Small intestine (tissue), 7 donors: Measurements from ENCODE around the gene C6orf132. TPM values are rescaled to one million over a fixed set of nuclear protein-coding genes. Genes with fewer than 3 reads are reported as not detected.

Experiments
- DNase-seq, 2 donors: peaks; one replicate each; pipeline versions ENCODE4 v3.0.0 to v3.0.0-alpha.2; 2013
- FAIRE-seq: peaks from 2 replicates; lab custom pipeline; 2012; peaks lifted over from hg19 to GRCh38; lab: Jason Lieb, UNC
- H3K27ac ChIP-seq, 3 donors: one replicate each; pipeline ENCODE4 v1.5.1; 2013; ENCODE audit warnings: low read length in 2 of 3, mild to moderate bottlenecking in 2 of 3, control low read depth in 1 of 3, inconsistent platforms in 1 of 3, low read depth in 1 of 3, moderate library complexity in 1 of 3
- H3K27me3 ChIP-seq, 3 donors: one replicate each; pipeline ENCODE4 v1.6.1; 2013; ENCODE audit warnings: low read length in 3 of 3, inconsistent platforms in 1 of 3; ENCODE audit not compliant: control insufficient read depth in 3 of 3, insufficient read depth in 3 of 3
- H3K36me3 ChIP-seq, 3 donors: one replicate each; pipeline ENCODE4 v1.6.1; 2013; ENCODE audit warnings: low read length in 3 of 3, inconsistent platforms in 1 of 3, low read depth in 1 of 3, mild to moderate bottlenecking in 1 of 3, moderate library complexity in 1 of 3; ENCODE audit not compliant: control insufficient read depth in 3 of 3, insufficient read depth in 2 of 3
- H3K4me1 ChIP-seq, 3 donors: one replicate each; pipeline ENCODE4 v1.6.1; 2013; ENCODE audit warnings: low read length in 2 of 3, inconsistent platforms in 1 of 3, low read depth in 1 of 3, mild to moderate bottlenecking in 1 of 3, moderate library complexity in 1 of 3; ENCODE audit not compliant: control insufficient read depth in 3 of 3, insufficient read depth in 2 of 3
- H3K4me3 ChIP-seq, 3 donors: one replicate each; pipeline ENCODE4 v1.5.1; 2013; ENCODE audit warnings: low read length in 3 of 3, control low read depth in 1 of 3, inconsistent platforms in 1 of 3, low read depth in 1 of 3, mild to moderate bottlenecking in 1 of 3, moderate library complexity in 1 of 3
- H3K9me3 ChIP-seq, 2 donors: one replicate each; pipeline ENCODE4 v1.6.1; 2013; ENCODE audit warnings: low read depth in 1 of 2, low read length in 1 of 2; ENCODE audit not compliant: control insufficient read depth in 2 of 2, insufficient read depth in 1 of 2
- WGBS, 3 donors: extraction: QIAGEN DNeasy Blood & Tissue Kit; methylation state at CpG; one replicate each; pipeline ENCODE4 v1.1.7; 2013; 5-methylcytosine and 5-hydroxymethylcytosine counted together
- polyA plus RNA-seq, 4 donors: library from polyadenylated mRNA; stranded (reverse) in 3 of 4; unstranded in 1 of 4; fragments of 200-250 nt in 3 of 4; fragments of 120-200 nt in 1 of 4; gene quantifications; one replicate each; pipeline versions ENCODE4 v1.2.1 to v1.2.3, GENCODE V29; 2013
- donor health status: healthy with polysubstance abuse.
- donor health status: control.
- donor health status: control.
- donor health status: Bipolar disorder and iron deficiency.
- donor health status: healthy.

C6orf132 gene
- polyA plus RNA-seq, 4 donors: 44.1 to 198 (median 85.7) TPM

DNA sequence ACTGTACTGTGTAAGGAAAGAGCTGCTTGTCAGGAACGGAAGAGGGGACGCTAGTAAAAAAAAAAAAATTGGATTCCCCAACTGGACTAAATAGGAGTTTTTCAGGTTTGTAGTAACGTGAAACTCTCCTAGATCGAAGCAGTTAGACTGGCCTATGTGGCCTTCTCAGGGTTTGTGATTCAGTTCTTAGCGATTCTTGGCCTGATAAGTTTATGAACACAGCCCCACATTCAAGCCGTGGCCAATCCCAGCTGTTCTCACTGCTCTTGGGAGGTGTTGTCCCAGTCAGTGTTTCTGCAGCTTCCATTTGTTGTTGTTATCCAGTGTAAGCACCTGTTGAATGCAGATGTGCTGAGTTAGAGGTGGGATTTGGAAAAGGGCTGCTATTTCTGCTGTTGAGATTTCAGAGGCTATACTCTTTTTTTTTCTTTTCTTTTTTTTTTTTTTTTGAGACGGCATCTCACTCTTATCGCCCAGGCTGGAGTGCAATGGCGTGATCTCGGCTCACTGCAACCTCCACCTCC is 62.4 kb downstream of the C6orf132 start:
- Histone ChIP-seq H3K9me3 (no peaks in the 10 kb centered on the region), H3K4me3 (no peak overlapping the region), H3K27me3 (no peaks in the 10 kb centered on the region), H3K27ac (no peak overlapping the region), H3K36me3 (peaks cover 11 to 79% (median 13%) of the 10 kb centered on the region in 3 donors), H3K4me1 (no peaks in the 10 kb centered on the region)
- FAIRE-seq (no peak), DNase-seq (no peak)
- 89 to 94% (median 94%) methylated on average over 8 to 10 of the region's 10 CpGs for WGBS, 3 donors

DNA sequence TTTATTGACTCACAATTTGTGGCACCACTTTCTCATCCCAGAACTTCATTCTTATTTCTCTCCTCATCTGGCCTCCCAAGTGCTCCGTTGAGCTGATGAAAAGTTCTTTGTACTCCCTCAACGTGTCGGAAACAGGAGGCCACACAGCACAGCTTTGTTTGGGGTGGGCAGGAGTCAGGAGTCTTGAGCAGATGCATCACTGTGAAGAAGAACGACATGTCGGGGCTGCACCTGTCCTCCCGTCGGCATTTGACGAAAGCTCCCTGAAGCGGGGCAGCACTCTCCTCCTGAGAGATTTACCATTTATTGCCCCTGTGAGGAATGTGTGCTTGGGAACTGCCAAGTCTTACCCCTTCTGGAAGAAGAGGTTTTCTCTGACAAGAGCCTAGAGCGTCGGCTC is 64.0 kb downstream of the C6orf132 start:
- peaks cover 11 to 87% (median 19%) of the 10 kb centered on the region in 3 donors for H3K36me3 ChIP-seq

DNA sequence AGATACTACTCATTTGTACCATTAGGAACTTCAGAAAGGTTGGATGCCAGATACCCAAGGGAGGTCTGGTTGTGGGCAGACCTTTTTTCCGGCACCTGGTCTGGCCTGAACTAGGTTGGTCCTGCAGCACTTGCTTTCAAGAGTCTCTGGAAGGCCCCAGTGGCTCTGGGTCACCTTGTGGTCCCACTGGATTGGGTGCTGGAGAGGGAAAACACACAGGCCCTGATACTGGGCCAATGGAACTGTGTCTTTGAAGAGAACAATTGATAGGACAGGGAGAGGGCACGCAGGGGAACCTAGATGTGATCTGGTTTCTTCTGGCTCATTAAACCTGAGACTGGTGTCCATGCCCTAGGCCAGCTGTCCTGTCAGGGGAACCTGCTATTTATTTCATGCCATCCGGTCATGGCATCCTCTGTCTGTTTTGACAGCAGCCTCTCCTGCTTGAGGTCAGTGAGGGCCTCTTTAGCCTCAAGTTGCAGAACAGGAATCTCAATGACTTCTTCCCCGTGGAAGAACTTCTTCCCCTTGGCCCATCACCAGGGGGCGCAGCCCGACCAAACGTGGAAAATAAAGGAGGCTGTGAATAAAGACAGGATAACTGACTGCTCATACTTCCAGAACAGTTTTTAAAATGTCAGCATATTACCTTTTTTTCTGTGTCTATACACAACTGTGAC is 67.1 kb downstream of the C6orf132 start:
- Histone ChIP-seq H3K36me3 (peaks cover 7 to 86% (median 19%) of the 10 kb centered on the region in 3 donors), H3K27ac (no peak overlapping the region), H3K4me3 (no peak overlapping the region), H3K27me3 (no peaks in the 10 kb centered on the region), H3K9me3 (no peaks in the 10 kb centered on the region), H3K4me1 (no peaks in the 10 kb centered on the region)
- FAIRE-seq (no peak), DNase-seq (peak; percentile 83 to 87)
- 30 to 39% (median 37%) methylated on average over 7 of the region's 7 CpGs for WGBS, 3 donors

More for the DNA sequence above, 64.0 kb downstream of the C6orf132 start:
- no peaks in the 10 kb centered on the region for H3K27me3 ChIP-seq
- H3K27ac ChIP-seq: no peak overlapping the region
- H3K4me3 ChIP-seq: no peak overlapping the region
- H3K9me3 ChIP-seq: no peaks in the 10 kb centered on the region
- 92 to 94% (median 93%) methylated on average over 11 of the region's 11 CpGs for WGBS, 3 donors
- no peak for DNase-seq
- no peak for FAIRE-seq
- H3K4me1 ChIP-seq: no peaks in the 10 kb centered on the region

DNA sequence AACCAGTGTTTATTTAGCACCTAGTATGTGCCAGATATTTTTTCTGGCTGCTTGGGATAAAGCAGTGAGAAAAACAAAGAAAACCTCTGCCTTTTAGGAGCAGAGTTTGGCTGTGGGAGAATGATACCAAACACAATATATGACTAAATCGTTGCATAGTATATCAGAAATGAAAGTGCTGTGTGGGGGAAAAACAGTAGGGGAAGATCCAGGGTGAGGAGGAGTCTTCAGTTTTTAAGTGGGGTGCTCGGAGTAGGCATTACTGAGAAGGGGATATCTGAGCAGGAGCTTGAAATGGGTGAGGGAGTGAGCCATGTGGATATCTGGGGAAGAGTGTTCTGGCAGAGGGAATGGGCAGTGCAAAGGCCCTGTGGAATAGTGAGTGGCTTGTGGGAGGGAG is 69.1 kb downstream of the C6orf132 start:
- DNase-seq (no peak), FAIRE-seq (no peak)
- Histone ChIP-seq H3K4me1 (no peaks in the 10 kb centered on the region), H3K36me3 (peaks cover 8 to 86% (median 25%) of the 10 kb centered on the region in 3 donors), H3K27ac (no peak overlapping the region), H3K9me3 (no peaks in the 10 kb centered on the region), H3K27me3 (no peaks in the 10 kb centered on the region), H3K4me3 (no peak overlapping the region)
- WGBS, 3 donors: 77 to 88% (median 81%) methylated on average over 2 of the region's 2 CpGs

DNA sequence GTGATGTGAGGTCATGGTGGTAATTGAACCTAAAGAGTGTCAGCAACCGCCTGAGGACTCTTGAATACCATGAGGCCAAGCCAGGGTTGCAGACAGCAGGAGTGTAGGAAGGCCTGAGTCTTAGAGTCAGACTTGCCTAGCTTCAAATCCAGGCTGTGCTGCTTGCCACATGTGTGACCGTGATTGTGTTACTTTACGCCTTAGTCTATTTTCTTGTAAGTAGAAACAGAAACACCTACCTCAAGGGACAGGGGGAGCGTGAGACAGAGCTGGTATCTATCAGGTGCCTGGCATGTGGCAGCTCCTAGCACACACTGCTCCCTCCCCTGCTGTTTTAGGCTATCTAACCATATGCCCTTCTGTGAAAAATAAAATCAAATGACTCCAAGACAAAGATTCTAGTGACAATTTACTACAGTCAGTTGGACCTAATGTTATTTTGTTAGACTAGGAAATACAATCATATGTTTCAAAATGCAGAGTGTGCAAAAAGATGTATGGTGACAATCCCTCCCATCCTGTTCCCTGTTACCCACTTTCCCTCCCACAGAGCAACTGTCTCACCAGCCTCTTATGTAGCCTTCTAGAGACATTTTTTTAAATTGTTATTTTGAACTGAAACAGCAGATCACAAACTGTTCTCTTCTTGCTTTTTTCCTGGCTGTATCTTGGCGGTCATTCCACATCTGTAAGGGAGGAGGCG is 70.4 kb downstream of the C6orf132 start:
- Histone ChIP-seq H3K27ac (no peak overlapping the region), H3K36me3 (peaks cover 10 to 84% (median 31%) of the 10 kb centered on the region in 3 donors), H3K4me1 (no peaks in the 10 kb centered on the region), H3K4me3 (no peak overlapping the region), H3K27me3 (no peaks in the 10 kb centered on the region), H3K9me3 (no peaks in the 10 kb centered on the region)
- FAIRE-seq (no peak), DNase-seq (no peak)
- WGBS, 3 donors: 73 to 84% (median 74%) methylated on average over 6 of the region's 6 CpGs

DNA sequence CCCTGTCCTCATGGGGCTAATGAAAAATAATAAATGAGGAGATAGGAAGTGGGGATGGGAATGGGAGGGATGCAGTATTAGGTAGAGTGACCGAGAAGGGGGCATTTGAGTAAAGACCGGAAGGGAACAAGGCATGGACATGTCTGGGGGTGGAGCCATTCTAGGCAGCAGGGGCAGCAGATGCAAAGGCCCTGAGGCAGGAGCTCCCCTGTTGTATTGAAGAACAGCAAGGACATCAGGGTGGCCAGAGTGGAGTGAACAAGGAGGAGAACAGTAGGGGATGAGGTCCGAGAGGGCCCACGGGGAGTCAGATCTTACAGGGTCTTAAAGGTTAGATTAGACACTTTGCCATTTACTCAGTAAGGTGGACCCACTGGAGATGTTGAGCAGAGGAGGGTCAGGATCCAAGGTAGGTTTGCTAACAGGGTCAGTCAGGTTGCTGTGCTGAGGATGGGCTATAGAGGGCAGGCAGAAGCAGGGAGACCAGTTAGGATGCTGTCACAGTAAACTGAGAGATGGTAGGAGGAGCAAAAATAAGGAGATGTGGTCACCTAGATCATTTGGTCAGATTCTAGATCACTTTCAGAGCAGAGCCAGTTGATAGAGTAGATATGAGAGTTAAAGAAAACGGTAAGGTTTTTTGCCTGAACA is 73.4 kb downstream of the C6orf132 start:
- Histone ChIP-seq H3K27me3 (no peaks in the 10 kb centered on the region), H3K36me3 (peaks cover 15 to 85% (median 40%) of the 10 kb centered on the region in 3 donors), H3K27ac (no peak overlapping the region), H3K4me1 (no peaks in the 10 kb centered on the region), H3K4me3 (no peak overlapping the region), H3K9me3 (no peaks in the 10 kb centered on the region)
- FAIRE-seq (no peak), DNase-seq (no peak)
- 91 to 95% (median 94%) methylated on average over 5 of the region's 5 CpGs for WGBS, 3 donors

DNA sequence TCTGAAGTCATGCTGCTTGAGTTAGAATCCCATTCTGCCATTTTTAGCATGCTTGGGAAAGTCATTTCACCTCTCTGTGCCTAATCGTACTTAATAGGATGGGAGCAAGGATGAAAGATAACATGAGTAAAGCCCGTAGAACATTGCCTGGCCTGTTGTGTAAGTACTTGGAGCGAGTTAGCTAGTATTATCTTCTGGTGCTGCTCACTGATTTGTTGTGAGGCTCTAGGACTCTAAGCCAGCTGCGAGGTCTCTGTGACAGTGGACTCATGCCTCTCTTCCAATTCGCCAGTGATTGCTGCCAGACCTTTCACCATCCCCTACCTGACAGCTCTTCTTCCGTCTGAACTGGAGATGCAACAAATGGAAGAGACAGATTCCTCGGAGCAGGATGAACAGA is 74.2 kb downstream of the C6orf132 start:
- WGBS, 3 donors: 94 to 96% (median 95%) methylated on average over 7 of the region's 7 CpGs
- Histone ChIP-seq H3K9me3 (no peaks in the 10 kb centered on the region), H3K36me3 (peaks cover 15 to 83% (median 34%) of the 10 kb centered on the region in 3 donors), H3K27ac (no peak overlapping the region), H3K27me3 (no peaks in the 10 kb centered on the region), H3K4me3 (no peak overlapping the region), H3K4me1 (no peaks in the 10 kb centered on the region)
- no peak for FAIRE-seq
- DNase-seq: no peak

DNA sequence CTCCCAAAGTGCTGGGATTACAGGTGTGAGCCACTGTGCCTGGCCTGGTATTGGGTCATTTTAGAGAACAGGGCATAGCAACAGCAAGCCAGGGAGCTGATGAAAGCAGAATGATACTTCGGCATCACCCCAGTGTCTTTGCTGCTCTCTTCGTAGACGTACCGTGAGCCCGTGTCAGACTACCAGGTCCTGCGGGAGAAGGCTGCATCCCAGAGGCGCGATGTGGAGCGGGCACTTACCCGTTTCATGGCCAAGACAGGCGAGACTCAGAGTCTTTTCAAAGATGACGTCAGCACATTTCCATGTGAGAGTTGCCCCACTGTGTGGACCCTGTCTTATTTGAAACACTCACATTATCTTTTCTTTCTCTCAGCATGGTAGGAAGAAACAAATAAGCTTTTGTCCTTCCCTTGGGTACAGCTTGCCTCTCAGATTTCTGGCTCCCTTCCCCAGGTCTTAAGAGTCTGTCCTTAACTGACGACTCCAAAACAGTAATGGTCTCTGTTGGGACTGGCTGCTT is 76.2 kb downstream of the C6orf132 start:
- Histone ChIP-seq H3K27ac (no peak overlapping the region), H3K4me3 (no peak overlapping the region), H3K36me3 (peaks cover 17 to 77% (median 34%) of the 10 kb centered on the region in 3 donors), H3K27me3 (no peaks in the 10 kb centered on the region), H3K4me1 (no peaks in the 10 kb centered on the region), H3K9me3 (no peaks in the 10 kb centered on the region)
- FAIRE-seq: no peak
- DNase-seq: no peak
- WGBS, 3 donors: 95 to 100% (median 96%) methylated on average over 13 of the region's 13 CpGs
